Measurements from ENCODE around the gene EDEM3.
"Not testable (repeated sequence)": the region's sequence is repeated elsewhere in the genome, so short reads cannot be mapped to it uniquely, and the experiment has no call there.

The EDEM3 gene

DNA sequence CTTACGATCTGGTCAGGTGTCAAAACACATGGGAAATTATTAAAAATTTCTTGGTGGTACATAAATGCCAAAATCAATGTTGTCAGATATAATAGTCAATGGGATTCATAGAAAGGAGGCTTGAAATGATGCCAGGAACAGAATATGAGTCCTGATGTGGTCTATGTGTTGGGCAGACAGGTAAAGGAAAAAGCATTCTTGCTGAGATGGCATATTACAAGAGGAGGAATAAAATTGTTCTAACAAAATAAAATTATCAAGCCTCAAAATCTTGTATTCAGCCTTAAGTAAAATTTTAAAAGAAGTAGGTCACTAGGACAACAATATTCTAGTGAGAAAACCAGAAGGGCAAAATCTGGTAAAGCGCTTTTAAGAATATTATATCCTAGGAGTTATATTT lies 30.9 kb upstream of the EDEM3 start:
- TF ChIP-seq, protein P1, sequence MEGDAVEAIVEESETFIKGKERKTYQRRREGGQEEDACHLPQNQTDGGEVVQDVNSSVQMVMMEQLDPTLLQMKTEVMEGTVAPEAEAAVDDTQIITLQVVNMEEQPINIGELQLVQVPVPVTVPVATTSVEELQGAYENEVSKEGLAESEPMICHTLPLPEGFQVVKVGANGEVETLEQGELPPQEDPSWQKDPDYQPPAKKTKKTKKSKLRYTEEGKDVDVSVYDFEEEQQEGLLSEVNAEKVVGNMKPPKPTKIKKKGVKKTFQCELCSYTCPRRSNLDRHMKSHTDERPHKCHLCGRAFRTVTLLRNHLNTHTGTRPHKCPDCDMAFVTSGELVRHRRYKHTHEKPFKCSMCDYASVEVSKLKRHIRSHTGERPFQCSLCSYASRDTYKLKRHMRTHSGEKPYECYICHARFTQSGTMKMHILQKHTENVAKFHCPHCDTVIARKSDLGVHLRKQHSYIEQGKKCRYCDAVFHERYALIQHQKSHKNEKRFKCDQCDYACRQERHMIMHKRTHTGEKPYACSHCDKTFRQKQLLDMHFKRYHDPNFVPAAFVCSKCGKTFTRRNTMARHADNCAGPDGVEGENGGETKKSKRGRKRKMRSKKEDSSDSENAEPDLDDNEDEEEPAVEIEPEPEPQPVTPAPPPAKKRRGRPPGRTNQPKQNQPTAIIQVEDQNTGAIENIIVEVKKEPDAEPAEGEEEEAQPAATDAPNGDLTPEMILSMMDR (IDR thresholded peaks at IDR 0.05; ENCODE audit: low read depth, low read length, missing control alignments) = no peak
- no peak overlapping the region for H3K4me3 ChIP-seq (ENCODE audit: low read depth, low read length)
- in situ Hi-C loops (cut with HindIII; ENCODE audit: low sequenced_read_pairs) = no loop called here
- DNase-seq (ENCODE audit: low read depth) = no peak

DNA sequence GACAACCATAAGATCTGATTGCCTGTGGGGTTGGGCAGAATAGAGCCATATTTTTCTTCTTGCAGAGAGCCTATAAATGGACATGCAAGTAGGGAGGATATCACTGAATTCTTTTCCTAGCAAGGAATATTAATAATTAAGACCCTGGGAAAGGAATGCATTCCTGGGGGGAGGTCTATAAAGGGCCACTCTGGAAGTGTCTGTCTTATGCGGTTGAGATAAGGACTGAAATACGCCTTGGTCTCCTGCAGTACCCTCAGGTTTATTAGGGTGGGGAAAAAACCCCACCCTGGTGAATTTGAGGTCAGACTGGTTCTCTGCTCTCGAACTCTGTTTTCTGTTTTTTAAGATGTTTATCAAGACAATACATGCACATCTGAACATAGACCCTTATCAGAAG lies 29.1 kb upstream of the EDEM3 start:
- in situ Hi-C loops (cut with HindIII; ENCODE audit: low sequenced_read_pairs); H3K4me3 ChIP-seq (ENCODE audit: low read depth, low read length); DNase-seq (ENCODE audit: low read depth): not testable (repeated sequence)

DNA sequence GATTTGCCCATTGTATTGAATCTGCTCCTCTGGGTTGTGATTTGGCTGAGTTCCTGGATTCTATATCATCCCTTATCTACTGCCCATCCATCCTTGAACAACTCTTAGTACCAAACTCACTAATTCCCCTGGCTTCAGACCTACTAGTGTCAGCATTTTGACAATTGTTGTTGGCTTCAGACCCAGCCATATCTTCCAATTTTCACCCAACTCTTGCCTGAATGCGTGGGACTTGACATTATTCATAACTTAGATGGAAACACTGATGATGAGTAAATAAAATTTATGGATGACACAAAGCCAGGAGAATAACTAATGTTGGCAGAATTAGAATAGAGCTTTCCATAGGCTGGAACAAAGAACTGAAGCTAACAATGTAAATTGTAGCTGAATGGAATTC lies 27.3 kb upstream of the EDEM3 start:
- TF ChIP-seq, protein P1 (IDR thresholded peaks at IDR 0.05; ENCODE audit: low read depth, low read length, missing control alignments) = no peak
- H3K4me3 ChIP-seq (ENCODE audit: low read depth, low read length) = no peak overlapping the region
- in situ Hi-C loops (cut with HindIII; ENCODE audit: low sequenced_read_pairs) = no loop called here
- no peak for DNase-seq (ENCODE audit: low read depth)

DNA sequence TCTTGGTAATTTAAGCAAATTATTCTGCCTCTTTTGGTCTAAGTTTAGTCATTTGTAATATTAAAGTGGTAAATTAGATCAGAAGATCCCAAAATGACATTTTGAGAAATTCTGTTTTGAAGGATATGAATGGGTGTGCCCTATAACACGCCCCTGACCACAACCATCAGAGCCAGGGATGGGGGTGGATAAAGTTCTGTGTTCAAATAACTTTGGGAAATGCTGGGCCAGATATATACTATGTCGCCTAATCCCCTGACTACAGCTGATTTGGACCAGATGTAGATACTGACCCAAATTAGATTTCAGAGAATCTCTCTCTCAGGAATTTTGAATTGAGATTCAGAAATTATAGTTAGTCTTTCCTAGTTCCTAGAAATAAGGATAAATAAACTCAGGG lies 21.2 kb upstream of the EDEM3 start:
- H3K4me3 ChIP-seq (ENCODE audit: low read depth, low read length) = no peak overlapping the region
- no peak for DNase-seq (ENCODE audit: low read depth)
- TF ChIP-seq, protein P1 (IDR thresholded peaks at IDR 0.05; ENCODE audit: low read depth, low read length, missing control alignments) = no peak
- in situ Hi-C loops (cut with HindIII; ENCODE audit: low sequenced_read_pairs) = no loop called here

DNA sequence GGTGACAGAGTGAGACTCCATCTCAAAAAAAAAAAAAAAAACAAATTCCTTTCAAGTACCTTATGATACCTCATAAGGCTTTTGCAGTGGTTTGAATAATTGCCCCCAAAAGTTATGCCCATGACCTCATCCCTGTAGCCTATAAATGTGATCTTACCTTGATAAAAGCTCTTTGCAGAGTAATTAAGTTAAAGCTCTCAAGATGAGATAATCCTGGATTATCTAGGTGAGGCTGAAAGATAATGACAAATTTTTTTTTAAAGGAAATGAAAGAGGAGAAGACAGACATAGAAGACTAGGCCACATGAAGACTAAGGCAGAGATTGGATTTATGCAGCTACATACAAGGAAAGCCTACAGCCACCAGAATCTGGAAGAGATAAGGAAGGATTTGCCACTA lies 20.7 kb upstream of the EDEM3 start:
- no peak overlapping the region for H3K4me3 ChIP-seq (ENCODE audit: low read depth, low read length)
- TF ChIP-seq, protein P1 (IDR thresholded peaks at IDR 0.05; ENCODE audit: low read depth, low read length, missing control alignments) = no peak
- DNase-seq (ENCODE audit: low read depth) = no peak
- in situ Hi-C loops (cut with HindIII; ENCODE audit: low sequenced_read_pairs) = no loop called here

DNA sequence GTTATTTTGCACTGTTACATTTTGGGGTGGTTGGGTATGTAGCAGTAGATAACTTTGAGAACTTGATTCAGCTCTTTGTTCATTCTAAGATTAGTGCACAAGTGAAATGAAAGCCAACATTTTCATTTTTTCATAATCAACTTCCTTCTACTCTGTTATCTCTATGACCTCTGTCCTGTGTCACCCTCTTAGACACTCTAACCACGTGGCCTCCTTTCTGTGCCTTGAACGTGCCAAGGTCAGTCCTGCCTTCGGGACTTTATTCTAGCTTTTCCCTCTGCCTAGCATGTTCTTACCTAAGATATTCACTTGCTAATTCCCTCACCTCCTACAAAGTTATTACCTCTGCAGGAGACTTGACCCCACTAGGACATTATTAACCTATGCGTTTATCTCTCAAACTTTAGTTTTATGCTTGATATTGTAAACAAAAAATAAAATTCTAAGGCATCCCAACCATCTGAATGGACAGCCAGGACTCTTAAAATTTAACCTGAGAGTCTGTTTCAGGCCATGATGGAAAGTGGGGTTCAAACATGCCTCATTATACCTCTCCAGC lies 19.2 kb upstream of the EDEM3 start:
- in situ Hi-C loops (cut with HindIII; ENCODE audit: low sequenced_read_pairs) = no loop called here
- DNase-seq (ENCODE audit: low read depth) = no peak
- H3K4me3 ChIP-seq (ENCODE audit: low read depth, low read length) = no peak overlapping the region
- TF ChIP-seq, protein P1 (IDR thresholded peaks at IDR 0.05; ENCODE audit: low read depth, low read length, missing control alignments) = no peak

DNA sequence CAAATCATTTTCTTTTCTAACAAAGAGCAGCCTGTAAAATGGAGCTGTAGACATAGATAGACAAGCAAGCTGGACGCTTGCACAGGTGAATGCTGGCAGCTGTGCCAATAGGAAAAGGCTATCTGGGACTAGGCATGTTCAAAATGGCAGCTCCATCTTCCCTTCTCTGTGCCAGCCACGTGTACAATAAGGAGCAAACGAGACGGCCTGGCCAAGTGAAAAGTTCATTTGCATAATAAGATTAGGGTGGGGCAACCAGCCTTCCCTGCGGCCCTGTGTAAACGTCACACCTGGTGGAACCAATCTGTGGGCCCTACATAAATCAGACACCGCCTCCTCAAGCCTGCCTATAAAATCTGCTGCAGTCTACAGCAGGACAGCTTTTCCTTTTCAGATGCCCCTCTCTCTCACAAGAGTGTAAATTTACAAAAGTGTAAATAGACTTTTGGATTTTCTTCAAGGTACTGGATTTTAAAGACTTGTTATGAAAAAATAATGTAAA lies 16.6 kb upstream of the EDEM3 start:
- no peak overlapping the region for H3K4me3 ChIP-seq (ENCODE audit: low read depth, low read length)
- in situ Hi-C loops (cut with HindIII; ENCODE audit: low sequenced_read_pairs) = no loop called here
- DNase-seq (ENCODE audit: low read depth) = no peak
- TF ChIP-seq, protein P1 (IDR thresholded peaks at IDR 0.05; ENCODE audit: low read depth, low read length, missing control alignments) = no peak
